Tibial nerve (tissue), 4 donors: Measurements from ENCODE around the gene GNB5.

Experiments
- CTCF ChIP-seq, 5 experiments: fragments of 200-600 bp in 3 of 5; fragments of 450-650 bp in 2 of 5; sonication (generic) in 3 of 5; IDR thresholded peaks; one replicate each; pipeline ENCODE4 v1.5.1; 2016 to 2019; ENCODE audit warnings: antibody characterized with exemption in 5 of 5, mild to moderate bottlenecking in 3 of 5, moderate library complexity in 2 of 5
- EP300 ChIP-seq, 2 donors: sonication (generic); formaldehyde crosslinking; IDR thresholded peaks; one replicate each; pipeline ENCODE4 v1.6.1; 2017; ENCODE audit warnings: antibody characterized with exemption in 2 of 2, mild to moderate bottlenecking in 1 of 2
- POLR2A ChIP-seq, 2 donors: fragments of 450-650 bp; IDR thresholded peaks; one replicate each; pipeline ENCODE4 v1.6.1; 2017; ENCODE audit warnings: antibody characterized with exemption in 2 of 2, mild to moderate bottlenecking in 2 of 2, moderate library complexity in 2 of 2

GRCh38 chr15:52100807-52101442 lies 90.3 kb downstream of the GNB5 start:
- no peak for TF ChIP-seq POLR2A (IDR thresholded peaks at IDR 0.05)
- TF ChIP-seq CTCF (IDR thresholded peaks at IDR 0.05), result no peak
- TF ChIP-seq EP300 (IDR thresholded peaks at IDR 0.05), result peak in 1 of 2 donors; percentile 54
